Measurements from ENCODE around the gene HSPA12A.

Gene HSPA12A

GRCh38 chr10:116690356-116691322 is 51.7 kb downstream of the HSPA12A start:
- DNase-seq = no peak

GRCh38 chr10:116689744-116690143 is 52.6 kb downstream of the HSPA12A start:
- DNase-seq = no peak

GRCh38 chr10:116688741-116689495 is 53.4 kb downstream of the HSPA12A start:
- DNase-seq = no peak

GRCh38 chr10:116688241-116688711 is 54.1 kb downstream of the HSPA12A start:
- no peak for DNase-seq

- DNase-seq = no peak
Observed at GRCh38 chr10:116687633-116688032, 54.7 kb downstream of the HSPA12A start.

- DNase-seq = no peak
Observed at GRCh38 chr10:116686632-116687031, 55.7 kb downstream of the HSPA12A start.

- no peak for DNase-seq
Observed at GRCh38 chr10:116685807-116686206, 56.6 kb downstream of the HSPA12A start.

GRCh38 chr10:116684781-116685180 is 57.6 kb downstream of the HSPA12A start:
- no peak for DNase-seq

- no peak for DNase-seq
Observed at GRCh38 chr10:116683821-116684220, 58.5 kb downstream of the HSPA12A start.

GRCh38 chr10:116683166-116683565 is 59.2 kb downstream of the HSPA12A start:
- DNase-seq = no peak

- no peak for DNase-seq
Observed at GRCh38 chr10:116679351-116679750, 63.0 kb downstream of the HSPA12A start.

GRCh38 chr10:116676633-116677032 is 65.7 kb downstream of the HSPA12A start:
- DNase-seq = no peak

GRCh38 chr10:116676118-116676517 is 66.2 kb downstream of the HSPA12A start:
- DNase-seq = no peak

- no peak for DNase-seq
Observed at GRCh38 chr10:116674901-116675423, 67.4 kb downstream of the HSPA12A start.

- no peak for DNase-seq
Observed at GRCh38 chr10:116673866-116674265, 68.5 kb downstream of the HSPA12A start.

- DNase-seq = no peak
Observed at GRCh38 chr10:116672891-116673290, 69.5 kb downstream of the HSPA12A start.

- no peak for DNase-seq
Observed at GRCh38 chr10:116671274-116671926, 71.0 kb downstream of the HSPA12A start.

GRCh38 chr10:116670706-116671105 is 71.7 kb downstream of the HSPA12A start:
- DNase-seq = no peak

GRCh38 chr10:116669832-116670644 is 72.3 kb downstream of the HSPA12A start:
- DNase-seq = no peak

GRCh38 chr10:116669080-116669479 is 73.3 kb downstream of the HSPA12A start:
- DNase-seq = no peak

GRCh38 chr10:116668446-116668845 is 73.9 kb downstream of the HSPA12A start:
- DNase-seq = no peak

GRCh38 chr10:116668018-116668417 is 74.3 kb downstream of the HSPA12A start:
- DNase-seq = no peak

Measured in GOT3 (cell line).